Body of pancreas (tissue), 4 donors: ENCODE results near the gene CHAF1A.

Experiments used
- CTCF ChIP-seq, 7 experiments: fragments of 450-650 bp in 4 of 7; fragments of 200-600 bp in 3 of 7; sonication (generic) in 3 of 7; IDR thresholded peaks; one replicate each; pipeline ENCODE4 v1.5.1; 2016 to 2019; ENCODE audit warnings: antibody characterized with exemption in 7 of 7
- POLR2A ChIP-seq, 3 donors: fragments of 450-650 bp; IDR thresholded peaks; one replicate each; pipeline ENCODE4 v1.6.1; 2016; ENCODE audit warnings: antibody characterized with exemption in 3 of 3, mild to moderate bottlenecking in 2 of 3

- TF ChIP-seq CTCF (IDR thresholded peaks at IDR 0.05), result no peak
- TF ChIP-seq POLR2A (IDR thresholded peaks at IDR 0.05), result no peak
Observed at GRCh38 chr19:4431296-4431695, 28.9 kb downstream of the CHAF1A start.
